AG09319 (cell line): ENCODE data around the gene RPL38.

Experiments
- DNase-seq: peaks from one replicate; pipeline ENCODE4 v3.0.0-alpha.2; 2010; ENCODE audit warnings: low read depth; ENCODE audit errors: extremely low read depth
- TF ChIP-seq, protein P1 (sequence below): IDR thresholded peaks from 2 replicates; pipeline ENCODE4 v1.5.1; 2011; ENCODE audit warnings: low read depth, mild to moderate bottlenecking, inconsistent platforms, low read length, moderate library complexity

RPL38 gene

DNA sequence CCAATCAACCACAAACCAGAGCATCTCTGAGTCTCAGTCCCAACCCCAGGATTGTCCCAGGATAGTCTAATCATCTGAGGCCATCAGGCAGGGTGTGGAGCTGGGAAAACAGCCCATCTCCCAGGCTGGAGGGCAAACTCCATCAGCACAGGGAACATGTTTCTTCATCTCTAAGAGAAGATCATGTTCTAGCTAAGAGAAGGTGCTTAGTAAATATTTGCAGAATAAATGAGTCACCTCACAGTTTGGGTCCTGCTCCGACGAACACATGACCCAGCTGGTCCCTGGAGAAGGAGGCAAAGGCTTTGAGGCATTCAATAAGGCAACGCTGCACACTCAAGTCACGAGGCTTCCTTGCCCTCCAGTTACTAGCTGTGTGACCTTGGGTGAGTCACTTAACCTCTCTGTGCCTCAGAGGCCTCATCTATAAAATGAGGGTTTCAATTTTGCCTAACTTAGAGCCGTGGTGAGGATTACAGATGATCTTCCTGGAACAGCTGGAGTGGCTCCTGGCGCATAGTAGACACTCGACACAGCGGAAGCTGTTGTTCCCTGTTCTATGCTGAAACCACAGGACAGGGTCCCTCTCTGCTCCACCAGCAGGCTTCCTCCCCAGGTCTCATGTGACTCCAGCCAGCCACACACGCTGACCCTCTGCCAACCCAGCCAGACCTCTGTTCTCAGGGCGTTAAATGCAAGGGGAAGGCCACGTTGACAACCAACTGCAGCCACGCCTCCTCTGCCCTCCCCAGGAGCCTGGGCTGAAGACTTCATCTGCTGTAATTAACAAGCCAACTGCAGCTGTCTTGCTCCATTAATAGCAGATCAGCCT is 10.3 kb upstream of the RPL38 start:
- no peak for DNase-seq
- TF ChIP-seq, protein P1, sequence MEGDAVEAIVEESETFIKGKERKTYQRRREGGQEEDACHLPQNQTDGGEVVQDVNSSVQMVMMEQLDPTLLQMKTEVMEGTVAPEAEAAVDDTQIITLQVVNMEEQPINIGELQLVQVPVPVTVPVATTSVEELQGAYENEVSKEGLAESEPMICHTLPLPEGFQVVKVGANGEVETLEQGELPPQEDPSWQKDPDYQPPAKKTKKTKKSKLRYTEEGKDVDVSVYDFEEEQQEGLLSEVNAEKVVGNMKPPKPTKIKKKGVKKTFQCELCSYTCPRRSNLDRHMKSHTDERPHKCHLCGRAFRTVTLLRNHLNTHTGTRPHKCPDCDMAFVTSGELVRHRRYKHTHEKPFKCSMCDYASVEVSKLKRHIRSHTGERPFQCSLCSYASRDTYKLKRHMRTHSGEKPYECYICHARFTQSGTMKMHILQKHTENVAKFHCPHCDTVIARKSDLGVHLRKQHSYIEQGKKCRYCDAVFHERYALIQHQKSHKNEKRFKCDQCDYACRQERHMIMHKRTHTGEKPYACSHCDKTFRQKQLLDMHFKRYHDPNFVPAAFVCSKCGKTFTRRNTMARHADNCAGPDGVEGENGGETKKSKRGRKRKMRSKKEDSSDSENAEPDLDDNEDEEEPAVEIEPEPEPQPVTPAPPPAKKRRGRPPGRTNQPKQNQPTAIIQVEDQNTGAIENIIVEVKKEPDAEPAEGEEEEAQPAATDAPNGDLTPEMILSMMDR: no peak

DNA sequence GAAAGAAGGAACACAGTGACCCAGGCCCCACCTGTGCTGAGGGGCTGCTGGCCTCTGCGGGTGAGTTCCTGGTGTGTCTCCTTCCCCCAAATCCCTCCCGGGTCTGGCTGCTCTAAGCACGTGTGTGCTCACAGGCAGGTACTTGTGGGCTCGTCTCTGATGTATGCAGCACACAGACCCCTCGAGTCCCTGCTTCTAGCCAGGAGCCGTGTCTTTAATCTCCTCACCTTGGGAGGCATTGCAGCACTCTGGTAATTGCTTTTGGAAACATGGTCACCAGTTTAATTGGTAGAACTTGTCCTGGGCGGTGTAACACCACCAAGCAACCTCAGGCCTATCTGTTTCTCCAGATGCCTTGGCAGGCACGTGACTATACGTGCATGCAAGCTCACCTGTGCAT is 8.8 kb upstream of the RPL38 start:
- DNase-seq: no peak
- TF ChIP-seq, protein P1: no peak

DNA sequence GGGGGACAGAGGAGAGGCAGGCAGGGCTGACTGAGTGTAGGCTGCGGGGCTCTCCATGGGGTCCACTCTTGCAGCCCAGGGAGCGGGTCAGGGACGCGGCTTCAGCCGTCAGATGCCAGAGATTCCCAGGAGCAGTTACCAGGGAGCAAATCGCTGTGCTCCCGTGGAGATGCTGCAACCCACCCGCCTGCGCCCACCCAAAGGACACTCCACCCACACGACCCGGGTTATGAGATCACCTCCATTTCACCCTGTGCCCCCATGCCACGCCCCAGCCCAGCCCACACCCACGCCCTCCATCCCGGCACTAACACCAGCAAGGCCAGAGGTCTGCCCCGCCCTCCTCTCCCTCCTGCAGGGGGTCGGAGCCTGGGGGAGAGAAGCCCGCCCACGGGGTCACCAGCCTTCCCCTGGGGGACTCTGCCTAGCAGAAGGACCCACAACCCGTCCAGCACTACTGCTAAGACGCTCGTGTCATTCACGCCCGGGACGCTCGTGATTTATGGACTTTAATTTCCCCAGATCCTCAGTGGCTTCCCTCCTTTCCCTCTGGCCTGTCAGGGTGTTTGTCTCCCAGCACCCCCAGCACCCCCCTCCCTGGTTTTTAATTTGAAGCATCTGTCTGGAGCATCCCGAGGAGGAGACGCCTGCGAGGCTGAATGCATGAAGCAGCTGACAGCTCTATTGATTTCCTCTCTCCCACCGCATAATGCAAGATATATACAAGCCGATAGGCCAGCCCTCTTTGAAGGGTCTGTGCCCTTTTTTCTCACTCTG is 6.7 kb upstream of the RPL38 start:
- no peak for DNase-seq
- TF ChIP-seq, protein P1: no peak

DNA sequence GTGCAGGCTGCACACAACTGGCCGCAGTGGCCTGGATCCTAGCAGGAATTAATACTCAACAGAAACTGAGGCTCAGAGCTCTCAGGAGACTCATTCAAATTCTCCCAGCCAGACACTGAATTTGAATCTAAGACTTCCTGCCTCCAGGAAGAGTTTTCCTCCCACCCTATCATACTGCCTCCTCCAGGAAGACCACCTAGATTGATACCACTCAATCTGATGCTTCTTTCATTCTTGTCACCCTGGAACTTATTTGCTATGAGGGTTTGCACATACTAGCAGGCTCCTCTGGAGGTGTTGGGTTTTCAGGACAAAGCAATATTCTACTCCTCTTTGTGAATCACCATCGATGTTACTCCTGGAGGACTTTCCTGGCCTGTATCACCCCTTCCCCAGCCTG is 5.7 kb upstream of the RPL38 start:
- TF ChIP-seq, protein P1: no peak
- DNase-seq: no peak

DNA sequence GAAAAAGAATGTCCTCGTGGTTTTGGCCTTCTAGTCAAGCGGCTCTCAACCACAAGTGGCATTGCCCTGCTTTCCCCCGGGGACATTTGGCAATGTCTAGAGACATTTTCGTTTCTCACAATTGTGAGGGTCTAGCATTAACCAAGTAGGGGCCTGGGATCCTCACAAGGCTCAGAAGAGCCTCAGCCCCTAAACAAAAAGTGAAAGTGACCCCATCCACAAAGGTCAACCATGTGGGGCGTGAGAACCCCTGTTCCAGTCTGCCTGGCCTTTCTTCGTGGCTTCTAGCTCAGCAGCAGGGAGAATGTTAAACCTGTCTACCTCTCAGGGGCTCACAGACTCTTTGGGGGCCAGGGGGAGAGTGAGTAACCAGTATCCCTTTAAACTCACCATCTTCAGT is 4.8 kb upstream of the RPL38 start:
- TF ChIP-seq, protein P1: no peak
- DNase-seq: no peak

DNA sequence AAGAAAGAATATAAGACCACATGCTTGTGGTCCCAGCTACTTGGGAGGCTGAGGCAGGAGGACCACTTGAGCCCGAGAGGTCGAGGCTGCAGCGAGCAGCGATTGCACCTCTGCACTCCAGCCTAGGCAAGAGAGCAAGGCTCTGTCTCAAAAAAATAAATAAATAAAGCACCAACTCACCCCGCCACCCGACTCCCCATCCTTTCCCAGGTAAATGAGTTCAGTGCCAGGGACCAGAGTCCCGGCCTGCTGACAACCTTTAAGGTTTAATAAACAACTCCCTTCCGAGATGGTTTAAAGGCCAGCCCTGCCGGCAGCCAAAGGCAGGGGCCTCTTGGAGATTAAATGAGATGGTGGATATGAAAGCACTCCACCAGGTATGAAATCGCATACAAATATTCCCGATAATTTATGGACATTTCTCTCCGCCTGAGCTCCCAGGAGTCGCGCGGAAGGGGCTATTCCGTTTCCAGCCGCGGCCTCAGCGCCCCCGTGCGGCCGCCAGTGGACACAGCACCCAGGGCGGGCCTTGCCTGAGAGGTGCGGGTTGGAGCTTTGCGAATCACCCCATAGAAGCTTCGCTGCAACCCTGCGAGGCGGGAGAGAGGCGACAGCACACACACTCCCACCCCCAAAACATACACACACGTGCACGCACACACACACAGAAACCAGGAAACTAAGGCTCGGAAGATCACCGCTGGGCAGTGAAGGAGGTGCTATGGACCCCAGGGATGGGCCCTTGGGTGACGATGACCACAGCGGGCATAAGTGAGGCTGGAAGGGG is 4.0 kb upstream of the RPL38 start:
- DNase-seq: no peak
- TF ChIP-seq, protein P1: peak; percentile 99

DNA sequence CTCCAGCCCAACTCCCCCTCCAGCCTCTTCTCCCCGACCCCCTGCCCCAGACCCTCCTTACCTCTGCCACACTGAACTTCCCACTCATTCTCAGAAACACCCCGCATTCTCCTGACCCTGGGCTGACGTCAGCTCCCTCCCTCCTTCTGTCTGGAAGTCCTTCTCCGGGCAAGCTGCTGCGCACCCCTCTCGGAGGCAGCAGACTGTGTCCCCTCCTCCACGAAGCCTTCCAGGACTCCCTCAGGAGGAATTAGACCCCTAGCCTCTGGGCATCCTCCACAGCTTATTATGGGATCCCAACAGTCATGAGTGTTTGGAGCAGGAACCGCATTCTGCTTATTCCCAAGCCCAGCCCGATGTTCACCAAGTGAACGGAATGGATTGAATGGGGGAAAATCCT is 3.4 kb upstream of the RPL38 start:
- TF ChIP-seq, protein P1: no peak
- no peak for DNase-seq
